ENCODE measurements around the gene PKHD1. TPM values are rescaled to one million over a fixed set of nuclear protein-coding genes. Genes with fewer than 3 reads are reported as not detected.

The PKHD1 gene
- total RNA-seq, 1 donor from 2014 or later, result 0.32 TPM

DNA sequence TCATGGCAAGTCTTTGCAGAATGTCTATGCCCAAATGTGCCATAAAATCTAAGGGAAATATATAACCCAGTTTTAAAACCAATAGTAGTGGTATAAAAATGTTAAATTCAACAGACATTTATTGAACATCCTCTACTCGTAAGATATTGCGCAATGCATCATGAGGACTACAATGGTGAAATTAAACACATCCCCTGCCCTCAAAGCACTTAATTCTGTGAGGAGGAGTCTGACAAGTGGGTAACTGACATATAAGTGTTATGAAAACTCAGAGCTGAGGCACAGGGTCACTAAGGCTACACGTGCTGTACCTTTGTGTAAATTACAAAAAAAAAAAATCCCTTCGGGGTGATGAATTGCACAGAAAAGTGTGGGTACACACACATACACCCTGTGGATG, 6.2 kb downstream of the PKHD1 start:
- intact Hi-C loops (cut with DNase I), result no loop called here
- H3K9me3 ChIP-seq, result no peaks in the 10 kb centered on the region
- no peak for ATAC-seq
- H3K36me3 ChIP-seq, result no peaks in the 10 kb centered on the region
- no peak overlapping the region for H3K27ac ChIP-seq
- no peaks in the 10 kb centered on the region for H3K27me3 ChIP-seq
- no peaks in the 10 kb centered on the region for H3K4me1 ChIP-seq
- TF ChIP-seq, protein P1, sequence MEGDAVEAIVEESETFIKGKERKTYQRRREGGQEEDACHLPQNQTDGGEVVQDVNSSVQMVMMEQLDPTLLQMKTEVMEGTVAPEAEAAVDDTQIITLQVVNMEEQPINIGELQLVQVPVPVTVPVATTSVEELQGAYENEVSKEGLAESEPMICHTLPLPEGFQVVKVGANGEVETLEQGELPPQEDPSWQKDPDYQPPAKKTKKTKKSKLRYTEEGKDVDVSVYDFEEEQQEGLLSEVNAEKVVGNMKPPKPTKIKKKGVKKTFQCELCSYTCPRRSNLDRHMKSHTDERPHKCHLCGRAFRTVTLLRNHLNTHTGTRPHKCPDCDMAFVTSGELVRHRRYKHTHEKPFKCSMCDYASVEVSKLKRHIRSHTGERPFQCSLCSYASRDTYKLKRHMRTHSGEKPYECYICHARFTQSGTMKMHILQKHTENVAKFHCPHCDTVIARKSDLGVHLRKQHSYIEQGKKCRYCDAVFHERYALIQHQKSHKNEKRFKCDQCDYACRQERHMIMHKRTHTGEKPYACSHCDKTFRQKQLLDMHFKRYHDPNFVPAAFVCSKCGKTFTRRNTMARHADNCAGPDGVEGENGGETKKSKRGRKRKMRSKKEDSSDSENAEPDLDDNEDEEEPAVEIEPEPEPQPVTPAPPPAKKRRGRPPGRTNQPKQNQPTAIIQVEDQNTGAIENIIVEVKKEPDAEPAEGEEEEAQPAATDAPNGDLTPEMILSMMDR (IDR thresholded peaks at IDR 0.05), result no peak
- no peak overlapping the region for H3K4me3 ChIP-seq
- no peak for DNase-seq

DNA sequence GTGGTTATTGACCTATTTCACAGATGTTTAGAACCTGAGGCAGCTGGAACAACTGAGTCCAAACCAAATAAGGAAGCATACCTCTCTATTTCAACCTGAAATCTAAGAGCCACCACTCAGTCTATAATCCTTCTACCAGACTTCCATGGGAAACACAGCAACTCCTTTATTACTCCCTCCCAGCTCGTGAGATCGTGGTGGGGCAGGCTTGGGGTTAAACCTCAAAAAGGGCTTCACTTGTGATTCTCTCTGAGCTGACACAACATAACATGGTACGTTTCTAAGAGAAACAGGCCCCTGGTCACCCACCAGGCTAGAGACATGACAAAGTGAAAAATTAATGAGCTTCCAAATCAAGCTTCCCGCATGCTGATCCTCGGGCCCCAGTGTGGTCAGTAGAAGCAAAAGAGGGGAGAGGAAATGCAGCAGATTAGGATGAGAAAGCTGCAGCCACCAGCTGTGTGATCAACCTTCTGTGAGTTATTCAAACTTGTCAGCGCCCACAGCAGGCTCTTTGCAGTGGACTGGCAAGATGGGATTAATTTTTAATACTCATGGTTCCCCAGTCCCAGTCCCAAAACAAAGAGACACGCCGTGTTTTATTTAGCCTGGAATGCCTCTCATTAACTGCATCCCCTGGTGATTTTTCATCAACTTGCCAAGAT, 9.3 kb downstream of the PKHD1 start:
- intact Hi-C loops (cut with DNase I), result no loop called here
- no peak for DNase-seq
- Histone ChIP-seq H3K4me3 (no peak overlapping the region), H3K27ac (no peak overlapping the region), H3K36me3 (no peaks in the 10 kb centered on the region), H3K4me1 (no peaks in the 10 kb centered on the region), H3K9me3 (no peaks in the 10 kb centered on the region), H3K27me3 (no peaks in the 10 kb centered on the region)
- no peak for ATAC-seq
- TF ChIP-seq, protein P1 (IDR thresholded peaks at IDR 0.05), result no peak

DNA sequence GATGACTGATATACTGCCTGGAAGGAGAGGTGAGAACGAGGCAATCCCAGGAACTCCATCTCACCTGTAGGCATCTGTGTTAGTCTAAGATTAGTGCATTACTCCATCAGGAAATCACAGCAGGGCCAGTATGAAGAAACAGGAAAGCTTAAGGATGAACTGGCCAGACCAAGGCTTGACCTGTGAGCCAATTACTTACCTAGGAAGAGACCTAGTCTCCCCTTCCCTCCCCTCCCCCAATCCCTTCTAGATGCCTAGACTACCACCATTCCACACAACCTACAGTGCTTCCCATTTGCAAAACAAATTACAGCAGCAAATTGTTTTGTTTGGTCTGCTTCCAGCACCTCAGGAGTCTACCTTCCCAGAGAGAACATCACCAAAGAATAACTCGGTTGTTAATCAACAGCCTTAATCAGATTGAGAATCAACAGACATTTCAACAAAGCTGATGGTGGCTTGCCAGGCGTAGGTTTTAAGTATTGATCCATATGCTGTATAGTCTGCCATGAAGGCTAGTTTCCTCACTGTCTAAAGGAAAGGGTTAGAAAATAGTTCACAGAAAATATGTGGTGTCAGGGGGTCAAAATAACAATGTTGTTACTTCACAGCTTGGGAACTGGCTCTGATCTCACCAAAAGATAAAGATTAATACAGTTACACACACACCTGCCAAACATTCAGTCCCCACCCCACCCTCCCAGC, 10.1 kb downstream of the PKHD1 start:
- TF ChIP-seq, protein P1 (IDR thresholded peaks at IDR 0.05), result no peak
- no peaks in the 10 kb centered on the region for H3K9me3 ChIP-seq
- H3K27me3 ChIP-seq, result no peaks in the 10 kb centered on the region
- no peak for DNase-seq
- intact Hi-C loops (cut with DNase I), result no loop called here
- H3K27ac ChIP-seq, result no peak overlapping the region
- no peaks in the 10 kb centered on the region for H3K36me3 ChIP-seq
- H3K4me3 ChIP-seq, result no peak overlapping the region
- no peaks in the 10 kb centered on the region for H3K4me1 ChIP-seq
- no peak for ATAC-seq

DNA sequence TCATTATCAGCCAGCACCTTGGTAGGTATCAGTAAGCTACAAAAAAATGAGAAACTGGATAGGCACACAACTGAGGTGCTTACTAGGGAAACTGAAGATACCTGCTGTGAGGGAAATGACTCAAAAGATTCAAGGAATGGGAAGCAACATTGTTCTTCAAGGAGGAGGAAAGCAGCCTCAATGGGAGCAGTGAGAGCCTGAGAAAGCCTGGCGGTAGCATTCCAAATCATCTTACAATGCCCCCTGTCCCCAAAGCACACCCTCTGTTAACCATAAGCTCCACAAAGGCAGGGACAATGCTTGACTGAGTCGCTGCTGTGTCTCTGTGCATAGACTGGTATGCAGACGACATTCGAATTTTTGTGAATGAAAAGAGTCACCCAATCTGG, 10.6 kb downstream of the PKHD1 start:
- Histone ChIP-seq H3K27me3 (no peaks in the 10 kb centered on the region), H3K4me1 (no peaks in the 10 kb centered on the region), H3K4me3 (no peak overlapping the region), H3K27ac (no peak overlapping the region), H3K9me3 (no peaks in the 10 kb centered on the region), H3K36me3 (no peaks in the 10 kb centered on the region)
- TF ChIP-seq, protein P1 (IDR thresholded peaks at IDR 0.05), result no peak
- no peak for DNase-seq
- intact Hi-C loops (cut with DNase I), result no loop called here
- ATAC-seq, result no peak

DNA sequence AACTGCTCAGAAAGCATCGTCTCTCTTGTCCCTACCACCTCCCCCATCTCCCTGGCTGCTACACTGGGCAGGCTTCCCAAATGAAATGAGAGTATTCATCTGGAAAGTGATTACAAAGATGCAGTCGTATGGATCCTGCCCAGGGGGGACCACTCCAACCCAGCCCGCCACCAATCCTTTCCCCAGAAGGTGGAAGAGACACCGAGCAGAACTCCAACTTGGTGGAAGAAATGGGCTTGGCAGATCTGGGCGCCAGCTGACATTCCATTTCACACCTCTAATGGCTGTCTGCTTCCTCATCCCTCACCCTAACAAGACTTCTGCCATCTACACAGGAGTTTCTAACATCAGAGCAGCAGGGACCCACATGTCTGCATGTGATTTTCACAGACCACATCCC, 12.7 kb downstream of the PKHD1 start:
- DNase-seq, result no peak

More for the DNA sequence above, 12.7 kb downstream of the PKHD1 start:
- no peak overlapping the region for H3K27ac ChIP-seq
- no peaks in the 10 kb centered on the region for H3K9me3 ChIP-seq
- intact Hi-C loops (cut with DNase I), result no loop called here
- H3K4me3 ChIP-seq, result no peak overlapping the region
- no peaks in the 10 kb centered on the region for H3K36me3 ChIP-seq
- ATAC-seq, result no peak
- no peaks in the 10 kb centered on the region for H3K4me1 ChIP-seq
- H3K27me3 ChIP-seq, result no peaks in the 10 kb centered on the region
- TF ChIP-seq, protein P1 (IDR thresholded peaks at IDR 0.05), result no peak
